GM18858 (cell line): ENCODE results near the gene ADAMTSL1.
"Not testable (repeated sequence)": the region's sequence is repeated elsewhere in the genome, so short reads cannot be mapped to it uniquely, and the experiment has no call there.

Source experiments
- ATAC-seq: cut with Tn5 transposase; IDR thresholded peaks from one replicate; pipeline ENCODE4 v1.9.1; 2021; ENCODE audit not compliant: unreplicated experiment

ADAMTSL1 gene

GRCh38 chr9:18923671-18924430, 449.9 kb downstream of the ADAMTSL1 start:
- no peak for ATAC-seq

- no peak for ATAC-seq
Observed at GRCh38 chr9:18925880-18926279, 451.9 kb downstream of the ADAMTSL1 start.

- no peak for ATAC-seq
Observed at GRCh38 chr9:18926513-18926912, 452.6 kb downstream of the ADAMTSL1 start.

- ATAC-seq: no peak
Observed at GRCh38 chr9:18928711-18929110, 454.8 kb downstream of the ADAMTSL1 start.

GRCh38 chr9:18930611-18931010, 456.7 kb downstream of the ADAMTSL1 start:
- ATAC-seq: not testable (repeated sequence)

GRCh38 chr9:18935541-18935940, 461.6 kb downstream of the ADAMTSL1 start:
- ATAC-seq: no peak

GRCh38 chr9:18936094-18936871, 462.3 kb downstream of the ADAMTSL1 start:
- ATAC-seq: no peak

- ATAC-seq: no peak
Observed at GRCh38 chr9:18939943-18940342, 466.0 kb downstream of the ADAMTSL1 start.

- no peak for ATAC-seq
Observed at GRCh38 chr9:18941060-18941740, 467.2 kb downstream of the ADAMTSL1 start.

GRCh38 chr9:18942801-18943200, 468.8 kb downstream of the ADAMTSL1 start:
- ATAC-seq: no peak

- no peak for ATAC-seq
Observed at GRCh38 chr9:18947892-18948339, 474.0 kb downstream of the ADAMTSL1 start.

- no peak for ATAC-seq
Observed at GRCh38 chr9:18951936-18952335, 478.0 kb downstream of the ADAMTSL1 start.

GRCh38 chr9:18955626-18956025, 481.7 kb downstream of the ADAMTSL1 start:
- ATAC-seq: no peak
